ENCODE data around the gene DAB2IP.

- TF ChIP-seq POLR2A (IDR thresholded peaks at IDR 0.05) (no peak), CTCF (IDR thresholded peaks at IDR 0.05) (no peak)
Observed at GRCh38 chr9:121752929-121753328, 101.5 kb downstream of the DAB2IP start.
